Measurements from ENCODE around the gene DTNB. TPM values are rescaled to one million over a fixed set of nuclear protein-coding genes. Genes with fewer than 3 reads are reported as not detected.
"Not testable (repeated sequence)": the region's sequence is repeated elsewhere in the genome, so short reads cannot be mapped to it uniquely, and the experiment has no call there.

The DTNB gene
- total RNA-seq, 4 donors from 2014 or later, result 0.70 to 23.1 (median 6.1) TPM

DNA sequence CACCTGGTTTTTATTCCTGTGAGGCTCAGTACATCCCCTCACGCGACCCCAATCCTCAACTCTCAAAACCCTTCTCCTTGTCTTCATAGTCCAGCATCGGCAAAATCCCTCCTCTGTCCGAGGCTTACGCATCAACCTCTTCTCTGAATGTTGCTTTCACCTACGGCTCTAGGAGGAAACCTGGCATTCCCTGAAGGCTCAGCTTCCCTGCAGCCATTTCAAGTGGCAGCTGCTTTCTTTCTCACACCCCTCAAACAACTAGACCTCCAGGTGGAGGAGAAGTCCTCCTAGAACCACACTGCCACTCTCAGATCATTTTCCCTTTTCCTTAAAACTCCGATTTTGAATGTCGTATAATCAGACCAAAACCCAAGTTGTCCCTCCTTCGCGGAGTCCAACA, 114.2 kb downstream of the DTNB start:
- H3K9me3 ChIP-seq, result no peaks in the 10 kb centered on the region
- TF ChIP-seq, protein P1, sequence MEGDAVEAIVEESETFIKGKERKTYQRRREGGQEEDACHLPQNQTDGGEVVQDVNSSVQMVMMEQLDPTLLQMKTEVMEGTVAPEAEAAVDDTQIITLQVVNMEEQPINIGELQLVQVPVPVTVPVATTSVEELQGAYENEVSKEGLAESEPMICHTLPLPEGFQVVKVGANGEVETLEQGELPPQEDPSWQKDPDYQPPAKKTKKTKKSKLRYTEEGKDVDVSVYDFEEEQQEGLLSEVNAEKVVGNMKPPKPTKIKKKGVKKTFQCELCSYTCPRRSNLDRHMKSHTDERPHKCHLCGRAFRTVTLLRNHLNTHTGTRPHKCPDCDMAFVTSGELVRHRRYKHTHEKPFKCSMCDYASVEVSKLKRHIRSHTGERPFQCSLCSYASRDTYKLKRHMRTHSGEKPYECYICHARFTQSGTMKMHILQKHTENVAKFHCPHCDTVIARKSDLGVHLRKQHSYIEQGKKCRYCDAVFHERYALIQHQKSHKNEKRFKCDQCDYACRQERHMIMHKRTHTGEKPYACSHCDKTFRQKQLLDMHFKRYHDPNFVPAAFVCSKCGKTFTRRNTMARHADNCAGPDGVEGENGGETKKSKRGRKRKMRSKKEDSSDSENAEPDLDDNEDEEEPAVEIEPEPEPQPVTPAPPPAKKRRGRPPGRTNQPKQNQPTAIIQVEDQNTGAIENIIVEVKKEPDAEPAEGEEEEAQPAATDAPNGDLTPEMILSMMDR (IDR thresholded peaks at IDR 0.05), result no peak
- no peak overlapping the region for H3K4me3 ChIP-seq
- H3K4me1 ChIP-seq, result peaks cover 0 to 4% (median 0%) of the 10 kb centered on the region in 4 donors
- H3K27me3 ChIP-seq, result no peaks in the 10 kb centered on the region
- no peak for DNase-seq
- no peak overlapping the region for H3K27ac ChIP-seq
- H3K36me3 ChIP-seq, result no peaks in the 10 kb centered on the region

DNA sequence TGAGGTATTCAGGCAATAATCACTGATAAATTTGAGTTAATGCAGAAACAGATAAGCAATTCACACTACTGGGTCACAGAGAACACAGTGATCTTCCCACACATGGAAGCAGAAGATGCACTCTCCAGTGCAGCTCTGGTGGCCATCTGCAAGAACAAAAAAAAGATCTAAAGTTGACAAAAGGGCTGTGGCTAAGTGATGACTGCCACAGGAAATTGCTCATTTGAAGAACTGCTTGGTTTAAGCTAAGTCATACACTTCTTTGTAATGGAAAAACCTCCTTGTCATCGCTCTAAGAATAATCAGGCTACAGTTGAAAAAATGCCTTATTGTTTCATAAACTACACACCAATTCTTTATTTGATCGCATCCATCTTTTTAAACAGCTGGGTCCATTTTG, 115.1 kb downstream of the DTNB start:
- no peak for DNase-seq
- no peaks in the 10 kb centered on the region for H3K9me3 ChIP-seq
- H3K4me1 ChIP-seq, result peaks cover 0 to 4% (median 0%) of the 10 kb centered on the region in 4 donors
- peak overlapping the region in 3 of 4 donors; percentile 4 to 22 (median 13) for H3K27ac ChIP-seq
- no peak for TF ChIP-seq POLR2A (IDR thresholded peaks at IDR 0.05)
- TF ChIP-seq, protein P1 (IDR thresholded peaks at IDR 0.05), result no peak
- no peak overlapping the region for H3K4me3 ChIP-seq
- H3K27me3 ChIP-seq, result no peaks in the 10 kb centered on the region
- H3K36me3 ChIP-seq, result no peaks in the 10 kb centered on the region

DNA sequence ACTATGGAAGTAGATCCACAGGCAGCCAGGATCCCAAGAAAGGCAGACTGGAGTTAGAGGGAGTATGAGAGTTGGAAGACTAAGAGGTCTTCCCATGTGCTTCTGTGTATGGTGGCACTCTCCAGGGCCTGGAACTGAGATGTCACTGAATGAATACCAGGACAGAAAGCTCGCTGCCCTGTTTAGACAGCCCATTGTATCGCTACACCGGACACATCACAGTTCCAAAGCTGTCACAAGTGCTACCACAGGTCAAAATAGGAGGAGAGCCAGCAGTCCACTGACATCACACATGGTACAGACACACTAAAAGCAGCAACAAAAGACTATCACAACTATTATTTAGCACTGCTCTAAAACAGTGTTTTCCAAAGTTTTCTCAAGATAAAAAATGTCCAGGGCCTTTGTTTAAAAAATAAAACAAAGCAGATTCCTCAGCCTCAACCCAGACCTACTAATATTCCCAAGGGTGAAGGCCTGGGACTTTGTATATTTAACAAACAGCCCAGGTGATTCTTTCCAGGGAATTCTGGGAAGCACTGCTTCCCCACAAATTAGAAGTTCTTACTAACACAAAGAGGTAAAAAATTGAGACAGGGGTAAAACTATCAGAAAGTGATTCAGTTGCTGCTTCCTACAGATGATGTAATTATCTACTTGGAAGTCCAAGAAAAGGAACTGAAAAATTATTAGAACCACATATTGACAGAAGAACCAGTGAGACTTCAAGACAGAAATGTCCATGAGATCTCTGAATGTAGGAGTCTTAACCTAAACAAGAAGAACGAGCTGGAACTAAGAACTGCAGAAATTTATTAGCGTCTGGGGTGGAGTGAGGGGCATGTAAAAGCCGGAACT, 116.0 kb downstream of the DTNB start:
- Histone ChIP-seq H3K36me3 (no peaks in the 10 kb centered on the region), H3K4me1 (peaks cover 0 to 4% (median 0%) of the 10 kb centered on the region in 4 donors), H3K27me3 (no peaks in the 10 kb centered on the region), H3K27ac (peak overlapping the region in 1 of 4 donors; percentile 22), H3K4me3 (no peak overlapping the region), H3K9me3 (no peaks in the 10 kb centered on the region)
- no peak for DNase-seq
- TF ChIP-seq, protein P1 (IDR thresholded peaks at IDR 0.05), result no peak
- no peak for TF ChIP-seq POLR2A (IDR thresholded peaks at IDR 0.05)

DNA sequence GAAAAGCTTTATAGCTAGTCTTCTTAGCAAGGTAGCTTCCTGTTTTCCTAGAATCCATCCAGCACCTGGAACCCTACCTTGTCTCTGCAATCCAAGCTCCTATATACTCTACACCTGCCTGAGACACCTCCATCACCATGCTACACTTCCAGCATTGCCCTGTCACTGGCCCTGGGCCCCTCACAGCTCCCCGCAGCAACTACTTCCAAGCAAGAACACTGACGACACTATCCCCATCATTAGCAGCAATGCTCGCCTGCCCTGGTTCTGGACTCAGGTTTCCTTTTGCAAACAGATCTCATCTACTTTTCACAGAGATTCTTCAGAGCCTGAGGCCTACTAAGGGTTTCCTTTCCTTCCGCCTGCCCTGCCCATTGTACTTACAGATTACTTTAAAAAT, 121.1 kb downstream of the DTNB start:
- DNase-seq, result no peak
- Histone ChIP-seq H3K4me3 (no peak overlapping the region), H3K27me3 (no peaks in the 10 kb centered on the region), H3K4me1 (no peaks in the 10 kb centered on the region), H3K36me3 (no peaks in the 10 kb centered on the region), H3K27ac (no peak overlapping the region), H3K9me3 (no peaks in the 10 kb centered on the region)
- TF ChIP-seq POLR2A (IDR thresholded peaks at IDR 0.05), result no peak
- TF ChIP-seq, protein P1 (IDR thresholded peaks at IDR 0.05), result no peak

DNA sequence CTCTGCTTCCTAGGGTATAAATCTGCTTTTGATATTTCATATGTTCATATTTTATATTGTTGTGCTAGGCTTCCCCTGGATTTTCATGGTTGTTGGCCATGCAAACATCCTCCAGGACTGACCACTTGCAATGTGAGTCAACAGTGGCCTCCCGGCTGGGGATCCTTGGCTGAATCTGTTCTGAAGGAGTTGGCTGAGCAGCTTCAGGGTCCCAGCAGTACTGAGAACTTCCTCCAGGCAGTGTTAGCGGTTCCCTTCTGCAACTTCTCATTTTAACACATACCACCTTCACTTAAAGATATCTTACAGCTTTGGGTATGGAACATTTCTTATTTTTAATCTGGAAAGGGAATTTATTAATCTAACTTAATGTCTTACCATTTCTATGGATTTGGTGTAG, 122.1 kb downstream of the DTNB start:
- TF ChIP-seq, protein P1 (IDR thresholded peaks at IDR 0.05), result no peak
- no peak for TF ChIP-seq POLR2A (IDR thresholded peaks at IDR 0.05)
- Histone ChIP-seq H3K9me3 (no peaks in the 10 kb centered on the region), H3K27me3 (no peaks in the 10 kb centered on the region)

DNA sequence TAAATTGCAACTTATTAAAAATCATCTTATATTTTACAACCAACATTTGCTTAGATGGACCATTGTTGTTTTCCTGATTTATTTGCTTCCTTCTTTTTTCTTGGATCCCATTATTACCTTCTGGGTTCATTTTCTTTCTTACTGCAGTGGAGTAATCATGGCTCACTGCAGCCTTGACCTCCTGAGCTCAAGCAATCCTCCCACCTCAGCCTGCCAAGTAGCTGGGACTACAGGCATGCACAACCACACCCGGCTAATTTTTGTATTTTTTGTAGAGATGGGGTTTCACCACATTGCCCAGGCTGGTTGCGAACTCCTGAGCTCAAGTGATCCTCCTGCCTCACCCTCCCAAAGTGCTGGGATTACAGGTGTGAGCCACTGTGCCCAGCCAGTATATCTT, 123.8 kb downstream of the DTNB start:
- not testable (repeated sequence) for H3K27me3 ChIP-seq, H3K4me1 ChIP-seq, H3K27ac ChIP-seq, H3K4me3 ChIP-seq, H3K36me3 ChIP-seq, H3K9me3 ChIP-seq, DNase-seq

More for the DNA sequence above, 122.1 kb downstream of the DTNB start:
- no peak for DNase-seq
- Histone ChIP-seq H3K4me1 (no peaks in the 10 kb centered on the region), H3K36me3 (no peaks in the 10 kb centered on the region), H3K27ac (no peak overlapping the region), H3K4me3 (no peak overlapping the region)

Measured in Peyer's patch (tissue), 4 donors.